H1 (cell line): Measurements from ENCODE around the gene PLAU. TPM values are rescaled to one million over a fixed set of nuclear protein-coding genes. Genes with fewer than 3 reads are reported as not detected.

Experiments used
- CHD1 ChIP-seq: IDR thresholded peaks from 2 replicates; pipeline ENCODE4 v1.6.1; 2012; ENCODE audit warnings: low read depth, low read length, improper control_type of control experiment
- JUN ChIP-seq: IDR thresholded peaks from 2 replicates; pipeline ENCODE4 v1.6.1; 2011; ENCODE audit warnings: low read depth, mild to moderate bottlenecking, improper control_type of control experiment, low read length
- KDM4A ChIP-seq: IDR thresholded peaks from one replicate; pipeline ENCODE4 v1.7.1; 2012; ENCODE audit warnings: low read depth, mild to moderate bottlenecking, moderate library complexity, low read length, inconsistent platforms; ENCODE audit not compliant: severe bottlenecking
- polyA plus RNA-seq, 7 experiments: library from polyadenylated mRNA; depleted of rRNA in 3 of 7; stranded (reverse) in 5 of 7; unstranded in 2 of 7; fragments of >200 nt in 5 of 7; fragments of 200-250 nt in 2 of 7; gene quantifications; 1 replicate in 5 of 7; 2 replicates in 1 of 7; 4 replicates in 1 of 7; pipeline versions ENCODE4 v1.2.1 to v1.2.3, GENCODE V29; 2011 to 2013; ENCODE audit warnings: missing spikeins in 2 of 7, mixed read lengths in 2 of 7
- total RNA-seq: library from RNA; stranded (reverse); fragmentation: NEBNext Ultra II Directional; extraction: Animal tissue kit (Norgen Biotek cat#: 25700); gene quantifications from 2 replicates; pipeline ENCODE4 v1.2.1, GENCODE V29; 2021

PLAU gene
- total and polyA plus RNA-seq, 2 of the 8 experiments (the other 6 are each of a cell fraction or from before 2014, with no cell fraction given) = 16.2 to 26.1 TPM

GRCh38 chr10:73923935-73924598 lies 13.1 kb downstream of the PLAU start (continued):
- no peak for TF ChIP-seq JUN
- TF ChIP-seq CHD1 = no peak
- no peak for TF ChIP-seq KDM4A
- TF ChIP-seq, all 59 proteins: peak for 6
